Hepatocyte (in vitro differentiated cells): ENCODE results near the gene ZBTB7C. TPM values are rescaled to one million over a fixed set of nuclear protein-coding genes. Genes with fewer than 3 reads are reported as not detected.

ENCODE experiments used
- DNase-seq: peaks from one replicate; pipeline ENCODE4 v3.0.0-alpha.2; 2016; ENCODE audit warnings: low spot score
- H2AFZ ChIP-seq: fragments of 200-600 bp; sonication (generic); 2 replicates; pipeline ENCODE4 v1.6.0; 2016; ENCODE audit warnings: antibody characterized with exemption, mild to moderate bottlenecking
- H3K27ac ChIP-seq: fragments of 200-600 bp; sonication (generic); 2 replicates; pipeline ENCODE4 v1.5.1; 2016; ENCODE audit warnings: mild to moderate bottlenecking
- H3K27me3 ChIP-seq: fragments of 200-600 bp; sonication (generic); 2 replicates; pipeline ENCODE4 v1.6.1; 2016
- H3K36me3 ChIP-seq: fragments of 200-600 bp; sonication (generic); replicated peaks from 2 replicates; pipeline ENCODE4 v1.5.1; 2016; ENCODE audit warnings: low read depth; ENCODE audit not compliant: insufficient read depth
- H3K4me1 ChIP-seq: fragments of 200-600 bp; sonication (generic); 2 replicates; pipeline ENCODE4 v1.5.1; 2016; ENCODE audit warnings: mild to moderate bottlenecking, moderate library complexity; ENCODE audit not compliant: insufficient read depth
- H3K4me2 ChIP-seq: fragments of 200-600 bp; sonication (generic); 2 replicates; pipeline ENCODE4 v1.6.0; 2016
- H3K4me3 ChIP-seq: fragments of 200-600 bp; sonication (generic); 2 replicates; pipeline ENCODE4 v1.5.1; 2016; ENCODE audit warnings: mild to moderate bottlenecking
- H3K79me2 ChIP-seq: fragments of 200-600 bp; sonication (generic); 2 replicates; pipeline ENCODE4 v1.6.0; 2017; ENCODE audit warnings: mild to moderate bottlenecking
- H3K9me2 ChIP-seq: fragments of 200-600 bp; sonication (generic); replicated peaks from 2 replicates; pipeline ENCODE4 v1.6.0; 2017; ENCODE audit warnings: mild to moderate bottlenecking; ENCODE audit not compliant: insufficient read depth
- H3K9me3 ChIP-seq: fragments of 200-600 bp; sonication (generic); 2 replicates; pipeline ENCODE4 v1.5.1; 2016; ENCODE audit warnings: low read depth, mild to moderate bottlenecking
- H4K20me1 ChIP-seq: fragments of 200-600 bp; sonication (generic); 2 replicates; pipeline ENCODE4 v1.6.0; 2016; ENCODE audit warnings: mild to moderate bottlenecking; ENCODE audit not compliant: insufficient read depth, poor library complexity, severe bottlenecking
- CTCF ChIP-seq: fragments of 200-600 bp; sonication (generic); IDR thresholded peaks from 2 replicates; pipeline ENCODE4 v1.5.1; 2016; ENCODE audit warnings: antibody characterized with exemption, mild to moderate bottlenecking; ENCODE audit not compliant: poor library complexity
- EZH2 ChIP-seq: fragments of 200-600 bp; sonication (generic); IDR thresholded peaks from 2 replicates; pipeline ENCODE4 v1.6.1; 2016; ENCODE audit warnings: antibody characterized with exemption, mild to moderate bottlenecking, borderline replicate concordance
- EZH2phosphoT487 ChIP-seq: fragments of 200-600 bp; sonication (generic); IDR thresholded peaks from one replicate; pipeline ENCODE4 v1.6.1; 2018; ENCODE audit warnings: antibody characterized with exemption, mild to moderate bottlenecking, low read depth, moderate library complexity; ENCODE audit not compliant: unreplicated experiment, severe bottlenecking
- WGBS: methylation state at CpG from one replicate; pipeline ENCODE4 v1.1.6; 2016; ENCODE audit warnings: low lambda C conversion rate; ENCODE audit errors: missing lambda C conversion rate; 5-methylcytosine and 5-hydroxymethylcytosine counted together
- polyA plus RNA-seq: library from polyadenylated mRNA; unstranded; fragments of >200 nt; fragmentation: Nextera tagmentation; extraction: Ambion mirVana; gene quantifications from 2 replicates; pipeline ENCODE4 v1.2.1, GENCODE V29; 2016
- total RNA-seq: library from RNA; depleted of rRNA; stranded (reverse); fragments of >200 nt; gene quantifications from 2 replicates; pipeline ENCODE4 v1.2.3, GENCODE V29; 2014

ZBTB7C gene
- total and polyA plus RNA-seq, 2 experiments from 2014 or later: 0.70 to 1.0 TPM

- no peaks in the 10 kb centered on the region for H3K79me2 ChIP-seq
- WGBS: 73% methylated on average over 18 of the region's 18 CpGs
- no peak for TF ChIP-seq EZH2
- TF ChIP-seq EZH2phosphoT487: no peak
- TF ChIP-seq CTCF: no peak
- no peak overlapping the region for H3K4me3 ChIP-seq
- H3K9me2 ChIP-seq: no peaks in the 10 kb centered on the region
- H3K27ac ChIP-seq: no peak overlapping the region
- H3K4me1 ChIP-seq: no peaks in the 10 kb centered on the region
- no peaks in the 10 kb centered on the region for H4K20me1 ChIP-seq
- no peak for DNase-seq
- no peaks in the 10 kb centered on the region for H3K27me3 ChIP-seq
- no peak overlapping the region for H3K4me2 ChIP-seq
- H3K9me3 ChIP-seq: no peaks in the 10 kb centered on the region
- H3K36me3 ChIP-seq: no peaks in the 10 kb centered on the region
- no peak overlapping the region for H2AFZ ChIP-seq
Measured at GRCh38 chr18:48072428-48073204, 336.6 kb downstream of the ZBTB7C start.

- TF ChIP-seq CTCF (no peak), EZH2 (no peak), EZH2phosphoT487 (no peak)
- Histone ChIP-seq H4K20me1 (no peaks in the 10 kb centered on the region), H3K79me2 (no peaks in the 10 kb centered on the region), H3K9me3 (no peaks in the 10 kb centered on the region), H3K36me3 (no peaks in the 10 kb centered on the region), H3K9me2 (no peaks in the 10 kb centered on the region), H3K27ac (no peak overlapping the region), H3K4me2 (no peak overlapping the region), H3K4me3 (no peak overlapping the region), H3K4me1 (peaks cover 7% of the 10 kb centered on the region), H2AFZ (no peak overlapping the region), H3K27me3 (no peaks in the 10 kb centered on the region)
- WGBS: 96% methylated on average over 11 of the region's 11 CpGs
- no peak for DNase-seq
Measured at GRCh38 chr18:48068916-48069445, 340.2 kb downstream of the ZBTB7C start.

- H2AFZ ChIP-seq: no peak overlapping the region
- no peak overlapping the region for H3K27ac ChIP-seq
- H3K4me1 ChIP-seq: peaks cover 8% of the 10 kb centered on the region
- H3K4me2 ChIP-seq: no peak overlapping the region
- H3K9me2 ChIP-seq: no peaks in the 10 kb centered on the region
- WGBS: 55% methylated on average over 4 of the region's 4 CpGs
- TF ChIP-seq EZH2phosphoT487 (no peak), CTCF (no peak), EZH2 (no peak)
- no peaks in the 10 kb centered on the region for H4K20me1 ChIP-seq
- H3K9me3 ChIP-seq: no peaks in the 10 kb centered on the region
- H3K36me3 ChIP-seq: no peaks in the 10 kb centered on the region
- no peak for DNase-seq
- no peaks in the 10 kb centered on the region for H3K79me2 ChIP-seq
- H3K27me3 ChIP-seq: no peaks in the 10 kb centered on the region
- H3K4me3 ChIP-seq: no peak overlapping the region
Measured at GRCh38 chr18:48066225-48066652, 342.9 kb downstream of the ZBTB7C start.
